GM19438 (cell line): ENCODE data around the gene TMEM141.
"Not testable (repeated sequence)": the region's sequence is repeated elsewhere in the genome, so short reads cannot be mapped to it uniquely, and the experiment has no call there.

Experiments
- ATAC-seq: cut with Tn5 transposase; IDR thresholded peaks from one replicate; pipeline ENCODE4 v1.9.1; 2021; ENCODE audit warnings: low read depth; ENCODE audit not compliant: unreplicated experiment

The TMEM141 gene

DNA sequence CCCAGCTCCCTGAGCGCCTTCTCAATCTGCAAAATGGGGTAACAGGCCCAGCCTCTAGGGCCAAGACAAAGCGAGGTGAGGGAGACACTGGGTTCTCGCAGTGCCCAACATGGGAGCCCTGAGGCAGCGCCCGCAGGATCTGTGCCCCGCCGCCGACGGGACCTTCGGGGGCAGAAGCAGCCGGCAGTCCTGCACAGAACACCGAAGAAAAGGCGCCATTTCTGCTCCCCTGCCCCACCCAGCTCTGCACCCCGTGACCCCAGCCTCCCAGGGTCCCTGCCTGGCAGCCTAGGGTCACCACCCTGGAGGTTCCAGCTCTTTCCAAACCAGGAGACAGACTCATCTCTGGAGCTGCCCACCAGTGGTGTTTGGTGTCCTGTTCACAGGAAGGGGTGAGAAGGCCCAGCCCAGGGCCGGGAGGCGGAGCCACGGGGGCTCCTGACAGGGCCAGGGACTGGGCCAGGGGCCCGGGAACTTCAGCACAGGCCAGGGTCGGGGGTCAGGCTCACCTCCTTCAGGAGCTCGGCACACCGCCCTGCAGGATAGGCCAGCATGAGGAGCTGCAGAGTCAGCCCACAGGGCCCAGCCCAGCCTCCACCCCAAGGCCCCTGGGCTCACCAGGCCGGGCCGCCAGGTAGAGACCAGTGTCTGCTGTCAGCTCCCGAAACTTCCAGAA lies 36.4 kb upstream of the TMEM141 start:
- ATAC-seq: no peak

DNA sequence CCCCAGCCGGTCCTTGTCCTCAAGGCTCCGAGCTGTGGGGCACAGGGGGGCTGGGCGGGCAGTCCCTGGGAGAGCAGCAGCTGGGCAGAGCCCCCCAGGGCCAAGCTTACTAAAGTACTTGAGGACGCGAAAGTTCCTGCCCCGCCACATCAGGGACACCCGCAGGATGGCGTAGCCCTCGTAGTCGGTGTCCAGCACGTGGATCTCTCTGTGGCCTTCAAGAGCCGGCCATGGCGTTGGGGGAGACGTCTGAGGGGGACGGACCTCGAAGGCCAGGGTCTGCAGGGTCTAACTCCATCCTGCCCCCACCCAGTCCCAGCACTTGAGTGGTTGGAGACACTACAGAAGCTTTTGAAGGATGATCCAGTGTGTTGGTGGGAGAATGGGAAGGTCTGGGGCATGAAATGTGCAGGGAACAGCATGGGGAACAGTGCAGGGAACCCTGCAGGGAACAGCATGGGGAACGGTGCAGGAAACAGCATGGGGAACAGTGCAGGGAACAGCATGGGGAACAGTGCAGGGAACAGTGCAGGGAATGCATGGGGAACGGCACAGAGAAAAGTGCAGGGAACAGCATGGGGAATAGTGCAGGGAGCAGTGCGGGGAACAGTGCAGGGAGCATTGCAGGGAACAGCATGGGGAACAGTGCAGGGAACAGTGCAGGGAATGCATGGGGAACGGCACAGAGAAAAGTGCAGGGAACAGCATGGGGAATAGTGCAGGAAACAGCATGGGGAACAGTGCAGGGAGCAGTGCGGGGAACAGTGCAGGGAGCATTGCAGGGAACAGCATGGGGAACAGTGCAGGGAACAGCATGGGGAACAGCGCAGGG lies 35.6 kb upstream of the TMEM141 start:
- ATAC-seq: not testable (repeated sequence)

- ATAC-seq: no peak
Observed at GRCh38 chr9:136756134-136756438, 35.1 kb upstream of the TMEM141 start.

- no peak for ATAC-seq
Observed at GRCh38 chr9:136756836-136757235, 34.3 kb upstream of the TMEM141 start.

DNA sequence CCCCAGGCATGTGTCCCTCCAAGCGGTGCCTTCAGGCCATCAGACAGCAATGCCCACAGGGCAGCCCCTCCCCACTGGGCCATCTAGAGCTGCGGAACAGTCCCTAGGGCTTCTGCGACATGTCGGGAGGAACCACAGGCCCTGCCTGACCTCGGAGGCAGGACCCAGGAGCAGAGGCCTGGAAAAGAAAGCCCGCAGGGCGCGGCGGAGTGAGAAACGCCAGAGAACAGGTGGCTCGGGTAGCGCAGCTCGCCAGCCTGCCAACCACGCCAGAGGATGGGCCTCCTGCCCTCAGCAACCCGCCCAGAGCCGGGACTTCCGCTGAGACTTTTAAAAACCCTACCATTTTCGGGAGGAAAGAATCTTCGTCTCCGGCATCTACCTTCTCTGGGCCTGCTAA lies 33.8 kb upstream of the TMEM141 start:
- ATAC-seq: no peak

DNA sequence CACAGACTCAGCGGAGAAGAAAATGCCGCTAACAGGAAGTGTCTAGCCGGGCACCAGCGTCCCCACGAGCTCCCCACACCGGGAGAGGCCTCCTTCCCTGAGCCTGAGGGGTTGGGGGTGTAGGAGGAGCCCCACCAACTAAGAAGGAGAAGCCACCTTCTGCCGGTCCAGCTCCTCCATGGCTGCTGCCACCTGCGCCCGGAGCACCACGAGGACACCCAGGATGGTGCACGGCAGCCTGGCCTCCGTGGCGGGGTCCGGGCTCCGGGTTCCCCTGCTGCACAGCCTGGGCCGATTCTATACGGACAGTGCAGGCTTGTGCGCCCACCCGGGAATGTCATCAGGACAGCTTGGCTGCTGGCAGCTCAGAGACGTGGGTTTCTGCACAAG lies 33.4 kb upstream of the TMEM141 start:
- ATAC-seq: no peak

DNA sequence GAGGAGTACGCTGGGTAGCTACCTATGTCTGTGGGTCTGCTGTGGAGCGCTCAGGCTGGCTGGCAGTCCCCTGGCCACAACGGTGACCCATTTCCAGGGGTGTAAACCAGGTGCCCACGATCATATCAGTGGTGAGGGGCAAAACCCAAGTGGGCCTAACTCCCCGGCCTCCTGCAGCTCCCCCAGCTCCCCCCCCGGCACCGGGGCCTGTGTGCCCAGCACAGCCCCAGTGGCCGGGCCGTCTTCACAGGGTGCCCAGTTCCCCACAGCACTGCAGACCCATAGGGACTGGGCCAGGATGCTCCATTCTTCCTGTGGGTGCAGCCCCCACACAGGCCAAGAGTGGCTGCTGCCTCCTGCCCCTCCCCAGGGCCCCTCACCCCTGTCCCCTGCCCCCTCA lies 32.1 kb upstream of the TMEM141 start:
- ATAC-seq: no peak

- ATAC-seq: no peak
Observed at GRCh38 chr9:136759436-136760325, 31.5 kb upstream of the TMEM141 start.

DNA sequence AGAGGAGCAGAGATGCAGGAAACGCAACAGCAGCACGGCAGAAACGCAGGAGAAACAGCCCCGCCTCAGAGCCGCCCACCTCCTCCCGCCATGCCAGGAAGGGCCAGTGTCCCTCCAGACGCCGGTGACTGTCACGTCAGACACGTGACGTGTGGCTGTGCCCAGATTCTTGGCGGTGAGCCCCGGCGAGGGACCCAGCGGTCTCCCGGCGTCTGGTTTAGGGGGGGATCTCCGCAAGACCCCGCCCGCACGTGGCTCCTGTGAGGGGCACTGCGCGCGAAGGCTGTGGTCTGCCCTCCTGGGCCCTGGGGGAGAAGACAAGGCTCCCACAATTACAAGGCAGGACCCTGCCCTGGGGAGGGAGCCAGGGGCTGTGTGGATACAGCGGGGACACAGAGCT lies 30.7 kb upstream of the TMEM141 start:
- no peak for ATAC-seq

- not testable (repeated sequence) for ATAC-seq
Observed at GRCh38 chr9:136760834-136761544, 30.2 kb upstream of the TMEM141 start.

DNA sequence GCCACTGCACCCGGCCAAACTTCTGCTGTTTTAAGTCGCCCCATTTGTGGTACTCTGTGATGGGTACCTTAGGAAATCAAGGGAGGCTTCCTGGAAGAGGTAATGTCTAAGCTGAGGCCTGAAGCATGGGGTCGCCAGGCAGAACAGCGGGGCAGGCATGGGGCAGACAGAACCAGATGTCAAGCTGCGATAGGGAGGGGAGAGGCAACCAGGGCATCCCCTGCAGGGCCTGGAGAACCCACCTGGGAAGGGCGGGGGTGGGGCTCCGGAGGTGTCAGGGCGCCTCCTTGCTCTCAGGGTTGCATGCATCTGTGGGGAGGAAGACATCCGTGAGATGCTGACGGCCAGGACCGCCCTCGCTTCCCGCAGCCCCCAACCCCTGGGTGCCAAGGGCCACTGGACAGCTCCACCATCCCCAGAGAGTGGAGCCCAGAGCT lies 29.6 kb upstream of the TMEM141 start:
- no peak for ATAC-seq

DNA sequence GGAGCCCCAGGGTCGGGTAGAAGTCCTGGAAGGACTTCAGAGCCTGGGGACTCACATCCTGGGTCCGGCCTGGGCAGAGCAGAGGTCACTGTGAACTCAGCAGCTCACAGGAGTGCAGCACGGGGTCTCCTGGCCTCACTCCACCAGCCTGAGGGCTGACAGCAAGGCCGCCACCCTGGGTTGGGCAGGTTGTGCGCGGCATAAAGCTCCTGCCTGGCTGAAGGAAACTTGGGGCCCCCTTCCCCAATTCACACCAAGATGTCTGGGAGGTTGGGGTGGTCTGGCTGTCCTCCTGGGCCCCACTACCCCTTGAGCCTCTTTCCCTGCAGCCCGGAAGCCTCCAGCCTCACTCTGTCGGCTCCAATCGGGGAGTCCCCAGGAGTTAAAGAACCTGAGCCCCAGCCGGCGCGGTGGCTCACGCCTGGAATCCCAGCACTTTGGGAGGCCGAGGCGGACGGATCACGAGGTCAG lies 28.9 kb upstream of the TMEM141 start:
- ATAC-seq: no peak

- no peak for ATAC-seq
Observed at GRCh38 chr9:136762915-136763648, 28.1 kb upstream of the TMEM141 start.

- no peak for ATAC-seq
Observed at GRCh38 chr9:136763649-136764035, 27.5 kb upstream of the TMEM141 start.

- ATAC-seq: no peak
Observed at GRCh38 chr9:136764301-136764891, 26.7 kb upstream of the TMEM141 start, which contains the start of gene LCN15. TSS of gene LCN15 (minus strand) at chr9:136764518. CDS start at chr9:136764488, 30 bp downstream.

DNA sequence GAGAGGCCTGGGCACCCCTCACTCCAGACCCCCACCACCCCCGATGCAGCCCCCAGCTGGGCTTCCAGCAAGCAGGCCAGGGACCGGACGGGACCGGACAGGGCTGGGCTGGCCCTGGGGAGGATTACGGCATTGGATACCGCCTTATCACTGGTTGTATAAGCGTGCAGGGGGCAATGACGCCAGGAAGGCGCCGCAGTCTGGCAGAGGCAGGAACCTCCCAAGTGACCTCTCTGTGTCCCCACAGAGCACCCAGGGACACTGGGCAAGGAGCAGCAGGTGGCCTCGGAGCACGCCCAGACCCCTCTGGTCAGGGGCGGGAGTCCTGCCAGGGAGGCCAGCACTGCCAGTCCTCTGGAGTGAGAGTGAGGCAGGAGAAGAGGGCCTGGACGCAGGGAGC lies 26.1 kb upstream of the TMEM141 start:
- no peak for ATAC-seq

GRCh38 chr9:136765745-136766409 lies 25.3 kb upstream of the TMEM141 start:
- ATAC-seq: peak; percentile 55

- ATAC-seq: not testable (repeated sequence)
Observed at GRCh38 chr9:136766410-136767120, 24.6 kb upstream of the TMEM141 start.
